Loucy (cell line): Measurements from ENCODE around the gene FDXR.

ENCODE experiments used
- H2AFZ ChIP-seq: fragments of 200-600 bp; sonication (generic); 2 replicates; pipeline ENCODE4 v1.6.0; 2016; ENCODE audit warnings: antibody characterized with exemption, mild to moderate bottlenecking, low read length, moderate library complexity
- H3F3A ChIP-seq: fragments of 200-600 bp; 2 replicates; pipeline ENCODE4 v1.6.0; 2016; ENCODE audit warnings: antibody characterized with exemption, low read depth, mild to moderate bottlenecking
- H3K27me3 ChIP-seq: fragments of 200-600 bp; sonication (generic); 2 replicates; pipeline ENCODE4 v1.6.1; 2014; ENCODE audit warnings: low read length, mild to moderate bottlenecking; ENCODE audit not compliant: insufficient read depth, poor library complexity, severe bottlenecking
- H3K36me3 ChIP-seq: fragments of 200-600 bp; sonication (generic); 2 replicates; pipeline ENCODE4 v1.6.1; 2016; ENCODE audit warnings: low read length; ENCODE audit not compliant: insufficient read depth
- H3K4me1 ChIP-seq: fragments of 200-600 bp; sonication (generic); 2 replicates; pipeline ENCODE4 v1.5.1; 2014; ENCODE audit warnings: low read length, mild to moderate bottlenecking; ENCODE audit not compliant: insufficient read depth, poor library complexity, severe bottlenecking
- H3K4me2 ChIP-seq: fragments of 200-600 bp; sonication (generic); 2 replicates; pipeline ENCODE4 v1.6.0; 2014; ENCODE audit warnings: antibody characterized with exemption, low read length, low read depth, mild to moderate bottlenecking; ENCODE audit not compliant: poor library complexity, severe bottlenecking
- H3K4me3 ChIP-seq: fragments of 200-600 bp; sonication (generic); 2 replicates; pipeline ENCODE4 v1.5.1; 2014; ENCODE audit warnings: low read length, mild to moderate bottlenecking, mixed read lengths; ENCODE audit not compliant: poor library complexity, severe bottlenecking
- H3K79me2 ChIP-seq: fragments of 200-600 bp; sonication (generic); 2 replicates; pipeline ENCODE4 v1.6.1; 2014; ENCODE audit warnings: low read length; ENCODE audit not compliant: insufficient read depth
- H3K9ac ChIP-seq: fragments of 200-600 bp; sonication (generic); 2 replicates; pipeline ENCODE4 v1.6.0; 2014; ENCODE audit warnings: mild to moderate bottlenecking, low read depth, low read length, moderate library complexity; ENCODE audit not compliant: poor library complexity, severe bottlenecking
- H3K9me2 ChIP-seq: fragments of 200-600 bp; sonication (generic); replicated peaks from 2 replicates; pipeline ENCODE4 v1.6.1; 2016; ENCODE audit warnings: low read depth, low read length, mixed read lengths
- H3K9me3 ChIP-seq: fragments of 200-600 bp; sonication (generic); 2 replicates; pipeline ENCODE4 v1.6.1; 2014; ENCODE audit warnings: mild to moderate bottlenecking, antibody characterized with exemption, low read length, low read depth; ENCODE audit not compliant: insufficient read depth
- H4K20me1 ChIP-seq: fragments of 200-600 bp; sonication (generic); 2 replicates; pipeline ENCODE4 v1.6.0; 2014; ENCODE audit warnings: antibody characterized with exemption, low read length, mild to moderate bottlenecking; ENCODE audit not compliant: insufficient read depth, poor library complexity, severe bottlenecking
- CTCF ChIP-seq: fragments of 200-600 bp; sonication (generic); conservative IDR thresholded peaks from 2 replicates; pipeline ENCODE4 v1.5.1; 2014; ENCODE audit warnings: mild to moderate bottlenecking, antibody characterized with exemption, low read length
- EZH2phosphoT487 ChIP-seq: fragments of 200-600 bp; IDR thresholded peaks from 2 replicates; pipeline ENCODE4 v1.6.1; 2018; ENCODE audit warnings: antibody characterized with exemption, mild to moderate bottlenecking, moderate library complexity, borderline replicate concordance

FDXR gene

DNA sequence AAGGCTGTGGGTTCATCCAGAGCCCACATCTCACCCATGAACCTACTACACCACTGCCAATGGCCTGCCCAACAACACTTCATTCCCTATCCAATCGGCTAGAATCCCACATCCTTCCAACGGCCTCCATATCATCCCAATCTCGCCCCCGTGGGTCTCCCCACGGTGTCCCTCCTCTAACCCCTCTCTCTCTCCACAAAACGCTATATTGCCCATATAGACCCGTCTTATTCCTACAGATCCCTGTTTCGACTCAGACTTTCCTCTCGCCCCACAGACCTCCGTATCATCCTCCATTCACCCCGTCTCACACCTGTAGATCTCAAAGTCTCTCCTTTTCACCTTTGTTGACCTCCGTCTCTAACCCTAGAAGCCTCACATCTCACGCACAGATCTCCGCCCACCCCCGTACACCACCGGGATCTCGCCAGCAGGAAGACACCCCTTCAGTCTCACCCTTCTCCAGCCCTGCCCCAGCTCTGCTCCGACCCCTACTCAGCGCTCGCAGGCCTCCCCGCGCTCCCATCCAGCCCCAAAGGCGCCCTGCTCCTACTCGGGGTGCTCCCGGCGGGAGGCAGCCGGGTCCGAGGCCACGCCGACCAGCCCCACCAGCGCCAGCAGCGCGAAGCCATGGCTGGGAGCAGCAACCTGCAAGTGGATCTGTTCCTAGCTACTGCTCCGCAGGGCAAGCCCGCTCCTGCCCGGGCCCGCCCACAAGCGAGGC, at the start of gene FDXR:
Gene FDXR (minus strand): TSS at position 682 of the 724 bp plus-strand sequence. CDS start 50 bp downstream, at position 632.
- Histone ChIP-seq H3K27me3 (no peaks in the 10 kb centered on the region), H4K20me1 (no peaks in the 10 kb centered on the region), H2AFZ (peak within 1 kb of the TSS; percentile 74; the same call in 1 of the 2 replicates), H3F3A (no peaks in the 10 kb centered on the region), H3K79me2 (peaks cover 9% of the 10 kb centered on the region; the same call in 1 of the 2 replicates), H3K4me1 (peaks cover 20% of the 10 kb centered on the region), H3K9me2 (no peaks in the 10 kb centered on the region), H3K4me2 (peak within 1 kb of the TSS; percentile 91), H3K4me3 (peak within 1 kb of the TSS; percentile 77), H3K36me3 (no peaks in the 10 kb centered on the region), H3K9ac (peak within 1 kb of the TSS; percentile 99), H3K9me3 (no peaks in the 10 kb centered on the region)
- TF ChIP-seq CTCF (no peak), EZH2phosphoT487 (no peak)

DNA sequence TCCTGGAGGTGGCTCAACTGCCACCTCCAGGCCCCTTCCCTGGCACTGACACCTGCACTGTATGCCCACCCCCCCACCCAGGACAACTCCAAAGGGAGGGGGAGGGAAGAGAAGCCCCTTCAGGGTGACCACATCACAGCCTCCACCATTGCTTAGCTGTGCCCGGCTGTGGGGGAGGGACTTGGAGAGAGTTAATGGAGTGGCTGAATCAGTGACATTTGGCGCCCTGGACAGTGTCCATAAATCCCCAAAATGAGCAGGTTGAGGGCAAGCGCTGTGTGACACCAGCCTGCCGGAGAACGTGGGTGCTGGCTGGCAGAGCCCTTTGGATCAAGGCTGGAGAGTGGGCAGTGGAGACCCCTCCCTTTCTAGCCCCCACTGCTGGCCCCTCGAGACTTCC, 49.4 kb upstream of the FDXR start:
- Histone ChIP-seq H3K4me1 (no peaks in the 10 kb centered on the region), H3K4me2 (no peak overlapping the region), H3K9me2 (no peaks in the 10 kb centered on the region)

GRCh38 chr17:74921769-74922168, 49.0 kb upstream of the FDXR start:
- Histone ChIP-seq H3K4me2 (no peak overlapping the region), H3K4me1 (no peaks in the 10 kb centered on the region)

More for the DNA sequence above, 49.4 kb upstream of the FDXR start:
- no peaks in the 10 kb centered on the region for H3F3A ChIP-seq
- TF ChIP-seq EZH2phosphoT487 = no peak
- TF ChIP-seq CTCF = no peak
- H3K79me2 ChIP-seq = no peaks in the 10 kb centered on the region
- no peaks in the 10 kb centered on the region for H3K27me3 ChIP-seq
- no peak overlapping the region for H3K9ac ChIP-seq
- no peaks in the 10 kb centered on the region for H4K20me1 ChIP-seq
- H3K4me3 ChIP-seq = no peak overlapping the region
- no peaks in the 10 kb centered on the region for H3K36me3 ChIP-seq
- no peaks in the 10 kb centered on the region for H3K9me3 ChIP-seq
- H2AFZ ChIP-seq = no peak overlapping the region

More at GRCh38 chr17:74921769-74922168, 49.0 kb upstream of the FDXR start:
- H3K9ac ChIP-seq = no peak overlapping the region
- no peaks in the 10 kb centered on the region for H3K79me2 ChIP-seq
- H3K36me3 ChIP-seq = no peaks in the 10 kb centered on the region
- H3K9me2 ChIP-seq = no peaks in the 10 kb centered on the region
- no peaks in the 10 kb centered on the region for H3K27me3 ChIP-seq
- no peak overlapping the region for H3K4me3 ChIP-seq
- no peaks in the 10 kb centered on the region for H3F3A ChIP-seq
- no peak overlapping the region for H2AFZ ChIP-seq
- H3K9me3 ChIP-seq = no peaks in the 10 kb centered on the region
- H4K20me1 ChIP-seq = no peaks in the 10 kb centered on the region
- TF ChIP-seq CTCF (no peak), EZH2phosphoT487 (no peak)
